GM18873 (cell line): ENCODE results near the gene EFCAB6.

ENCODE experiments used
- ATAC-seq: cut with Tn5 transposase; IDR thresholded peaks from one replicate; pipeline ENCODE4 v1.9.1; 2021; ENCODE audit warnings: mild to moderate bottlenecking, moderate library complexity, moderate number of reproducible peaks; ENCODE audit not compliant: unreplicated experiment, low FRiP score

EFCAB6 gene

GRCh38 chr22:43618517-43618916, 193.6 kb downstream of the EFCAB6 start:
- no peak for ATAC-seq

GRCh38 chr22:43616645-43617044, 195.5 kb downstream of the EFCAB6 start:
- ATAC-seq = no peak

GRCh38 chr22:43600265-43600664, 211.8 kb downstream of the EFCAB6 start:
- ATAC-seq = no peak

GRCh38 chr22:43592476-43592875, 219.6 kb downstream of the EFCAB6 start:
- ATAC-seq = no peak

- no peak for ATAC-seq
Measured at GRCh38 chr22:43591380-43591779, 220.7 kb downstream of the EFCAB6 start.

GRCh38 chr22:43587574-43587973, 224.5 kb downstream of the EFCAB6 start:
- no peak for ATAC-seq

GRCh38 chr22:43583501-43583900, 228.6 kb downstream of the EFCAB6 start:
- ATAC-seq = no peak

- ATAC-seq = no peak
Measured at GRCh38 chr22:43582394-43582793, 229.7 kb downstream of the EFCAB6 start.

GRCh38 chr22:43580271-43580750, 231.8 kb downstream of the EFCAB6 start:
- ATAC-seq = no peak

GRCh38 chr22:43574738-43575137, 237.4 kb downstream of the EFCAB6 start:
- no peak for ATAC-seq

GRCh38 chr22:43572710-43573109, 239.4 kb downstream of the EFCAB6 start:
- no peak for ATAC-seq

GRCh38 chr22:43571181-43571580, 240.9 kb downstream of the EFCAB6 start:
- no peak for ATAC-seq

GRCh38 chr22:43570531-43571165, 241.5 kb downstream of the EFCAB6 start:
- ATAC-seq = no peak

GRCh38 chr22:43569111-43569510, 243.0 kb downstream of the EFCAB6 start:
- ATAC-seq = no peak

- no peak for ATAC-seq
Measured at GRCh38 chr22:43567691-43568324, 244.3 kb downstream of the EFCAB6 start.

GRCh38 chr22:43566561-43567332, 245.4 kb downstream of the EFCAB6 start:
- no peak for ATAC-seq

GRCh38 chr22:43566021-43566420, 246.1 kb downstream of the EFCAB6 start:
- no peak for ATAC-seq

- no peak for ATAC-seq
Measured at GRCh38 chr22:43564859-43565258, 247.2 kb downstream of the EFCAB6 start.

- no peak for ATAC-seq
Measured at GRCh38 chr22:43563571-43563970, 248.5 kb downstream of the EFCAB6 start.

GRCh38 chr22:43562843-43563242, 249.3 kb downstream of the EFCAB6 start:
- no peak for ATAC-seq

GRCh38 chr22:43561415-43562178, 250.5 kb downstream of the EFCAB6 start:
- ATAC-seq = no peak
